Activated naive CD4-positive, alpha-beta T cell treated with Interleukin-2 at 50 U/mL for 16 hours (primary cell): Measurements from ENCODE around the gene PAX5.

Experiments
- DNase-seq: peaks from one replicate; pipeline ENCODE4 v3.0.0-alpha.2; 2020

PAX5 gene

GRCh38 chr9:36793277-36793676 lies 240.8 kb downstream of the PAX5 start:
- no peak for DNase-seq

GRCh38 chr9:36791222-36791950 lies 242.7 kb downstream of the PAX5 start:
- DNase-seq: no peak

GRCh38 chr9:36789886-36790285 lies 244.2 kb downstream of the PAX5 start:
- DNase-seq: no peak

GRCh38 chr9:36788534-36788933 lies 245.5 kb downstream of the PAX5 start:
- DNase-seq: no peak

- no peak for DNase-seq
These were observed 246.4 kb downstream of the PAX5 start for GRCh38 chr9:36787709-36788108.
